Glutamatergic neuron (in vitro differentiated cells): Measurements from ENCODE around the gene NNT. TPM values are rescaled to one million over a fixed set of nuclear protein-coding genes. Genes with fewer than 3 reads are reported as not detected.

Experiments
- DNase-seq: peaks from one replicate; pipeline ENCODE4 v3.0.0; 2022
- H3K27ac Mint-ChIP-seq: one replicate; pipeline ENCODE4 v1.8.0; 2020; ENCODE audit warnings: mild to moderate bottlenecking, mixed read lengths, inconsistent platforms; ENCODE audit not compliant: unreplicated experiment
- H3K27me3 Mint-ChIP-seq: one replicate; pipeline ENCODE4 v1.8.0; 2020; ENCODE audit warnings: mild to moderate bottlenecking, moderate library complexity, mixed read lengths, inconsistent platforms; ENCODE audit not compliant: unreplicated experiment
- H3K36me3 Mint-ChIP-seq: one replicate; pipeline ENCODE4 v1.8.0; 2020; ENCODE audit warnings: mild to moderate bottlenecking, mixed read lengths, inconsistent platforms; ENCODE audit not compliant: unreplicated experiment
- H3K4me1 Mint-ChIP-seq: one replicate; pipeline ENCODE4 v1.8.0; 2020; ENCODE audit warnings: mild to moderate bottlenecking, low read depth, mixed read lengths, inconsistent platforms; ENCODE audit not compliant: unreplicated experiment
- H3K4me3 Mint-ChIP-seq: one replicate; pipeline ENCODE4 v1.8.0; 2020; ENCODE audit warnings: mild to moderate bottlenecking, mixed read lengths, inconsistent platforms; ENCODE audit not compliant: unreplicated experiment
- H3K9me3 Mint-ChIP-seq: one replicate; pipeline ENCODE4 v1.8.0; 2020; ENCODE audit warnings: mild to moderate bottlenecking, moderate library complexity, mixed read lengths, inconsistent platforms; ENCODE audit not compliant: unreplicated experiment
- CTCF ChIP-seq: fragments of 200-600 bp; sonication (generic); IDR thresholded peaks from one replicate; pipeline ENCODE4 v1.5.0; 2021; ENCODE audit not compliant: partially characterized antibody, unreplicated experiment
- total RNA-seq: library from RNA; stranded (reverse); fragmentation: NEBNext Ultra II Directional; extraction: Animal tissue kit (Norgen Biotek cat#: 25700); gene quantifications from one replicate; pipeline ENCODE4 v1.2.1, GENCODE V29; 2021; ENCODE audit not compliant: unreplicated experiment

The NNT gene
- total RNA-seq, 1 donor from 2014 or later, result 152 TPM

DNA sequence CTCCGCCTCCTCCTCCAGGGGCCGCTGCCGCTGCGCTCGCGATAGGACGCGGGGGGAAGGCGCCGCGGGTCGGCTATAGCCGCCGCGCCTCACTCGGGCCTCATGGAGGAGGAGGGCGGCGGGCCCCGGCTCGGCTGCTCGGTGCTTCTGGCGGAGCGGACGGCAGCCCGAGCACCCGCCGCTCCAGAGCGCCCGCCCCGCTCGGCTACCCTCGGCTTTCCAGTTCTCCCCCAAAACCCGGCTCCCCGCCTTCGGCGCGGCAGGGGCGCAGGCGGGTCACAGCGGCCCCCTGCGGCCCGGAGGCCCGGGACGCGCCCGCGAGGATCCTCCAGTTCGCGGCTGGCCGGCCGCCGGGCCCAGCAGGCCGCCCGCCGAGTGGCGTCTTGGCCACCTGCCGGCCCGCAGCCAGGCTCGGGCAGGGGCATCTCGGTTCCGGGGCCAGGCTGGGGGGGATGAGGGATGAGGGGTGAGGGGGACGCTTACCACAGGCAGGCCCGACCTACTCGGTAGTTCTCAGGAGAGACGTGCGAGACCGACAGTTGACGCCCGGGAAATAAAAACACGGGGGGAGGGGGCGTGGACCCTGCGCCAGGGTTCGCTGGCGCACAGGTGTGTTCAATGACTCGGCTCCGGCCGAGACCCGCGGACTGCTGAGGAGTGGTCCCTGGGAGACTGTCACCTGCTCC is 46.0 kb upstream of the NNT start, which contains the start of gene PAIP1:
Gene PAIP1, minus strand, starts transcription at position 221 of the 686 bp plus-strand sequence. CDS start 231 bp downstream, outside the sequence.
- Mint-ChIP-seq H3K9me3 (peaks cover 10% of the 10 kb centered on the region), H3K36me3 (no peaks in the 10 kb centered on the region), H3K4me1 (no peaks in the 10 kb centered on the region), H3K27me3 (peaks cover 6% of the 10 kb centered on the region), H3K27ac (peak within 1 kb of the TSS; percentile 96), H3K4me3 (peak within 1 kb of the TSS; percentile 95)
- peak; percentile 23 for TF ChIP-seq CTCF
- DNase-seq, result peak; percentile 93

- no peak overlapping the region for H3K27ac Mint-ChIP-seq
- DNase-seq, result no peak
- H3K4me3 Mint-ChIP-seq, result no peak overlapping the region
- H3K9me3 Mint-ChIP-seq, result peaks cover 10% of the 10 kb centered on the region
- TF ChIP-seq CTCF, result no peak
- H3K27me3 Mint-ChIP-seq, result peaks cover 8% of the 10 kb centered on the region
- no peaks in the 10 kb centered on the region for H3K36me3 Mint-ChIP-seq
- H3K4me1 Mint-ChIP-seq, result no peaks in the 10 kb centered on the region
These were observed 42.9 kb upstream of the NNT start for GRCh38 chr5:43560128-43560527.

DNA sequence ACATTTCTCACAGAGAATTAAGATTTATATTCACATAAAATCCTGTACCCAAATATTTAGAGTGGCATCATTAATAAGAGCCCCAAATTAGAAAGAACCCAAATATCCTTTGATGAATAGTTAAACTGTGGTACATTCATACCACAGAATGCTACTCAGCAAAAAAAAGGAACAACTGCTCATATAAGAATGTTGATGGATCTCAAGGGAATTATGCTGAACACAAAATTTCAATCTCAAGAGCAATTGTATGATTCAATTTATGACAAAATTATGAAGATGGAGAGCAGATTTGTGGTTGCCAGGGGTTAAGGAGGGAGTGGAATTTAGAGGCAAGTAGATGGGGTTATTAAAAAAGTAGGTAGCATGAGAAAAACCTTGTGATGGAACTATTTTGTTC is 41.6 kb upstream of the NNT start:
- Mint-ChIP-seq H3K9me3 (peaks cover 7% of the 10 kb centered on the region), H3K36me3 (no peaks in the 10 kb centered on the region), H3K27me3 (peaks cover 7% of the 10 kb centered on the region), H3K4me1 (no peaks in the 10 kb centered on the region), H3K27ac (no peak overlapping the region), H3K4me3 (no peak overlapping the region)
- no peak for TF ChIP-seq CTCF
- DNase-seq, result no peak

DNA sequence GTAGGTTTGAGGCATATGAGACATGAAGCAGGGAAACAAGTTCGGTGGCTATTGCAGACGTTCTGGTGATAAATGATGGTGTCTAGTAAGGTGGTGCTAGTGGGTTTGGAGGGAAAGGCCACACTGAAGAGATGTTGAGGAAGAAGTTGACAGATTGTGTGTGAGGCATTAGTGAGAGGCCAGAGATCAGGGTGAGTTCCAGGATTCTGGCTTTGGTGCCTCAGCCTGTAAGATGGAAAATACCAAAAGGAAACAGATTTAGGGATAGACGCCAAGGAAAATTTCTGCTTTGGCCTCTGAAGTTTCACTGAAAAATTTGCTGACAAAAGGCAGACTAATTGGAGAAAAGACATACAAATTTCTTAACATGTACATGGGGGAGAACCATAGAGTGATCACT is 39.7 kb upstream of the NNT start:
- Mint-ChIP-seq H3K4me1 (no peaks in the 10 kb centered on the region), H3K27me3 (peaks cover 4% of the 10 kb centered on the region)
- TF ChIP-seq CTCF, result no peak

GRCh38 chr5:43564289-43564850 is 38.6 kb upstream of the NNT start:
- Mint-ChIP-seq H3K27ac (no peak overlapping the region), H3K4me1 (no peaks in the 10 kb centered on the region), H3K9me3 (no peaks in the 10 kb centered on the region), H3K36me3 (no peaks in the 10 kb centered on the region), H3K27me3 (peaks cover 4% of the 10 kb centered on the region), H3K4me3 (no peak overlapping the region)
- no peak for TF ChIP-seq CTCF
- DNase-seq, result no peak

More for the DNA sequence above, 39.7 kb upstream of the NNT start:
- Mint-ChIP-seq H3K27ac (no peak overlapping the region), H3K9me3 (no peaks in the 10 kb centered on the region), H3K36me3 (no peaks in the 10 kb centered on the region), H3K4me3 (peak overlapping the region; percentile 12)
- no peak for DNase-seq
